Measurements from ENCODE around the gene WRNIP1.

WRNIP1 gene

GRCh38 chr6:2810092-2810671, 45.0 kb downstream of the WRNIP1 start:
- no peak for DNase-seq

- DNase-seq = no peak
These were observed 47.5 kb downstream of the WRNIP1 start for GRCh38 chr6:2812695-2813094.

- DNase-seq = no peak
These were observed 51.0 kb downstream of the WRNIP1 start for GRCh38 chr6:2816158-2816557.

- DNase-seq = no peak
These were observed 52.8 kb downstream of the WRNIP1 start for GRCh38 chr6:2817903-2818443.

- no peak for DNase-seq
These were observed 53.4 kb downstream of the WRNIP1 start for GRCh38 chr6:2818593-2818992.

- no peak for DNase-seq
These were observed 53.9 kb downstream of the WRNIP1 start for GRCh38 chr6:2819115-2819514.

GRCh38 chr6:2819978-2820377, 54.8 kb downstream of the WRNIP1 start:
- no peak for DNase-seq

GRCh38 chr6:2820415-2820814, 55.2 kb downstream of the WRNIP1 start:
- no peak for DNase-seq

GRCh38 chr6:2821554-2821953, 56.4 kb downstream of the WRNIP1 start:
- no peak for DNase-seq

GRCh38 chr6:2823104-2823850, 58.1 kb downstream of the WRNIP1 start:
- DNase-seq = no peak

- no peak for DNase-seq
These were observed 60.9 kb downstream of the WRNIP1 start for GRCh38 chr6:2826131-2826530.

- DNase-seq = no peak
These were observed 61.9 kb downstream of the WRNIP1 start for GRCh38 chr6:2827142-2827541.

- DNase-seq = no peak
These were observed 63.4 kb downstream of the WRNIP1 start for GRCh38 chr6:2828629-2829028.

- no peak for DNase-seq
These were observed 64.1 kb downstream of the WRNIP1 start for GRCh38 chr6:2829253-2829652.

GRCh38 chr6:2830183-2830582, 65.0 kb downstream of the WRNIP1 start:
- DNase-seq = no peak

GRCh38 chr6:2831392-2831791, 66.2 kb downstream of the WRNIP1 start:
- no peak for DNase-seq

GRCh38 chr6:2834262-2834661, 69.1 kb downstream of the WRNIP1 start:
- DNase-seq = no peak

Measured in NCI-H2227 treated with DMSO at 0.1 percent for 48 hours (cell line).